Measurements from ENCODE around the gene PLCH1.
"Not testable (repeated sequence)": the region's sequence is repeated elsewhere in the genome, so short reads cannot be mapped to it uniquely, and the experiment has no call there.

Gene PLCH1

GRCh38 chr3:155631323-155632019, 113.4 kb downstream of the PLCH1 start:
- H3K4me3 ChIP-seq (ENCODE audit: low read depth, low read length), result no peak overlapping the region
- no peaks in the 10 kb centered on the region; the same call in 1 of the 2 replicates for H3K27me3 ChIP-seq
- TF ChIP-seq CTCF (IDR thresholded peaks at IDR 0.05; ENCODE audit: low read depth, low read length), result no peak
- H3K9me3 ChIP-seq, result no peaks in the 10 kb centered on the region
- no peaks in the 10 kb centered on the region for H3K36me3 ChIP-seq
- no peaks in the 10 kb centered on the region for H3K4me1 ChIP-seq
- DNase-seq, result no peak

GRCh38 chr3:155629556-155629955, 115.3 kb downstream of the PLCH1 start:
- no peaks in the 10 kb centered on the region for H3K36me3 ChIP-seq
- no peak for TF ChIP-seq CTCF (IDR thresholded peaks at IDR 0.05; ENCODE audit: low read depth, low read length)
- H3K9me3 ChIP-seq, result no peaks in the 10 kb centered on the region
- H3K4me1 ChIP-seq, result no peaks in the 10 kb centered on the region
- DNase-seq, result no peak
- H3K4me3 ChIP-seq (ENCODE audit: low read depth, low read length), result no peak overlapping the region
- no peaks in the 10 kb centered on the region; the same call in 1 of the 2 replicates for H3K27me3 ChIP-seq

GRCh38 chr3:155629056-155629455, 115.8 kb downstream of the PLCH1 start:
- no peak overlapping the region for H3K4me3 ChIP-seq (ENCODE audit: low read depth, low read length)
- no peaks in the 10 kb centered on the region; the same call in 1 of the 2 replicates for H3K27me3 ChIP-seq
- H3K36me3 ChIP-seq, result no peaks in the 10 kb centered on the region
- no peak for DNase-seq
- no peaks in the 10 kb centered on the region for H3K9me3 ChIP-seq
- TF ChIP-seq CTCF (IDR thresholded peaks at IDR 0.05; ENCODE audit: low read depth, low read length), result no peak
- no peaks in the 10 kb centered on the region for H3K4me1 ChIP-seq

- not testable (repeated sequence) for DNase-seq; H3K27me3 ChIP-seq; H3K9me3 ChIP-seq; H3K4me1 ChIP-seq; H3K36me3 ChIP-seq; H3K4me3 ChIP-seq (ENCODE audit: low read depth, low read length)
Measured at GRCh38 chr3:155622647-155623046, 122.2 kb downstream of the PLCH1 start.

GRCh38 chr3:155620552-155620951, 124.3 kb downstream of the PLCH1 start:
- H3K4me3 ChIP-seq (ENCODE audit: low read depth, low read length); H3K4me1 ChIP-seq; DNase-seq; H3K36me3 ChIP-seq; H3K9me3 ChIP-seq; H3K27me3 ChIP-seq: not testable (repeated sequence)

GRCh38 chr3:155619118-155619915, 125.6 kb downstream of the PLCH1 start:
- TF ChIP-seq CTCF (IDR thresholded peaks at IDR 0.05; ENCODE audit: low read depth, low read length), result no peak
- no peaks in the 10 kb centered on the region for H3K9me3 ChIP-seq
- H3K4me3 ChIP-seq (ENCODE audit: low read depth, low read length), result no peak overlapping the region
- H3K27me3 ChIP-seq, result no peaks in the 10 kb centered on the region
- H3K4me1 ChIP-seq, result no peaks in the 10 kb centered on the region
- no peaks in the 10 kb centered on the region for H3K36me3 ChIP-seq
- no peak for DNase-seq

GRCh38 chr3:155618543-155618942, 126.3 kb downstream of the PLCH1 start:
- Histone ChIP-seq H3K9me3 (no peaks in the 10 kb centered on the region), H3K36me3 (no peaks in the 10 kb centered on the region), H3K4me3 (ENCODE audit: low read depth, low read length) (no peak overlapping the region), H3K4me1 (no peaks in the 10 kb centered on the region), H3K27me3 (no peaks in the 10 kb centered on the region)
- no peak for DNase-seq
- no peak for TF ChIP-seq CTCF (IDR thresholded peaks at IDR 0.05; ENCODE audit: low read depth, low read length)

Data from BE2C (cell line).